Breast epithelium (tissue), 4 donors: ENCODE measurements around the gene HIPK4. TPM values are rescaled to one million over a fixed set of nuclear protein-coding genes. Genes with fewer than 3 reads are reported as not detected.

Source experiments
- DNase-seq, 2 donors: peaks; one replicate each; pipeline ENCODE4 v3.0.0-alpha.2; 2019; ENCODE audit warnings: low spot score in 2 of 2
- H3K27ac ChIP-seq, 2 donors: fragments of 200-600 bp; sonication (generic) in 1 of 2; one replicate each; pipeline ENCODE4 v1.5.1; 2016 to 2019; ENCODE audit warnings: mild to moderate bottlenecking in 1 of 2
- H3K27me3 ChIP-seq, 2 donors: fragments of 200-600 bp; sonication (generic) in 1 of 2; one replicate each; pipeline versions ENCODE4 v1.5.1 to v1.6.0; 2017 to 2019; ENCODE audit warnings: control low read depth in 1 of 2, mild to moderate bottlenecking in 1 of 2
- H3K36me3 ChIP-seq: fragments of 200-600 bp; one replicate; pipeline ENCODE4 v1.5.1; 2019
- H3K4me1 ChIP-seq, 2 donors: fragments of 200-600 bp; sonication (generic); one replicate each; pipeline ENCODE4 v1.5.1; 2016 to 2019; ENCODE audit warnings: control low read depth in 1 of 2
- H3K4me3 ChIP-seq, 3 donors: fragments of 200-600 bp; sonication (generic); 1 replicate in 2 of 3; 2 replicates in 1 of 3; pipeline ENCODE4 v1.5.1; 2016 to 2019; ENCODE audit warnings: mild to moderate bottlenecking in 3 of 3, moderate library complexity in 2 of 3
- H3K9me3 ChIP-seq, 2 donors: fragments of 200-600 bp; sonication (generic) in 1 of 2; one replicate each; pipeline ENCODE4 v1.5.1; 2016 to 2019; ENCODE audit warnings: control low read depth in 1 of 2
- POLR2A ChIP-seq: fragments of 450-650 bp; IDR thresholded peaks from one replicate; pipeline ENCODE4 v1.6.1; 2016; ENCODE audit warnings: antibody characterized with exemption, mild to moderate bottlenecking, moderate library complexity
- POLR2AphosphoS5 ChIP-seq, 3 donors: sonication (generic); formaldehyde crosslinking; IDR thresholded peaks; one replicate each; pipeline ENCODE4 v1.6.1; 2017; ENCODE audit warnings: antibody characterized with exemption in 3 of 3
- intact Hi-C: fragments of 100-400 bp; cut with DNase I; formaldehyde crosslinking; loops from one replicate; pipeline ENCODE4 v1.15.1; 2023; ENCODE audit warnings: low total_unique reads
- total RNA-seq, 3 donors: library from RNA; depleted of rRNA; stranded (reverse); fragments of >200 nt; gene quantifications; one replicate each; pipeline ENCODE4 v1.1.0, GENCODE V29; 2016
- TF ChIP-seq, protein P1 (sequence below), 3 donors: fragments of 450-650 bp; IDR thresholded peaks; one replicate each; pipeline ENCODE4 v1.5.1; 2016 to 2017; ENCODE audit warnings: antibody characterized with exemption in 3 of 3, mild to moderate bottlenecking in 3 of 3, moderate library complexity in 3 of 3

The HIPK4 gene
- total RNA-seq, 3 donors from 2014 or later = 0.16 to 0.33 TPM; not detected in 1

- intact Hi-C loops = no loop called here
- H3K36me3 ChIP-seq = no peaks in the 10 kb centered on the region
- no peak overlapping the region for H3K4me3 ChIP-seq
- no peaks in the 10 kb centered on the region for H3K27me3 ChIP-seq
- H3K4me1 ChIP-seq = peaks cover 0 to 7% of the 10 kb centered on the region in 2 donors
- H3K27ac ChIP-seq = peak overlapping the region; percentile 19 to 21
- TF ChIP-seq POLR2A (no peak), POLR2AphosphoS5 (IDR thresholded peaks at IDR 0.05) (no peak)
- TF ChIP-seq, protein P1, sequence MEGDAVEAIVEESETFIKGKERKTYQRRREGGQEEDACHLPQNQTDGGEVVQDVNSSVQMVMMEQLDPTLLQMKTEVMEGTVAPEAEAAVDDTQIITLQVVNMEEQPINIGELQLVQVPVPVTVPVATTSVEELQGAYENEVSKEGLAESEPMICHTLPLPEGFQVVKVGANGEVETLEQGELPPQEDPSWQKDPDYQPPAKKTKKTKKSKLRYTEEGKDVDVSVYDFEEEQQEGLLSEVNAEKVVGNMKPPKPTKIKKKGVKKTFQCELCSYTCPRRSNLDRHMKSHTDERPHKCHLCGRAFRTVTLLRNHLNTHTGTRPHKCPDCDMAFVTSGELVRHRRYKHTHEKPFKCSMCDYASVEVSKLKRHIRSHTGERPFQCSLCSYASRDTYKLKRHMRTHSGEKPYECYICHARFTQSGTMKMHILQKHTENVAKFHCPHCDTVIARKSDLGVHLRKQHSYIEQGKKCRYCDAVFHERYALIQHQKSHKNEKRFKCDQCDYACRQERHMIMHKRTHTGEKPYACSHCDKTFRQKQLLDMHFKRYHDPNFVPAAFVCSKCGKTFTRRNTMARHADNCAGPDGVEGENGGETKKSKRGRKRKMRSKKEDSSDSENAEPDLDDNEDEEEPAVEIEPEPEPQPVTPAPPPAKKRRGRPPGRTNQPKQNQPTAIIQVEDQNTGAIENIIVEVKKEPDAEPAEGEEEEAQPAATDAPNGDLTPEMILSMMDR (IDR thresholded peaks at IDR 0.05) = no peak
- no peak for DNase-seq
- no peaks in the 10 kb centered on the region for H3K9me3 ChIP-seq
These were observed 24.9 kb upstream of the HIPK4 start for GRCh38 chr19:40414542-40415535.

- DNase-seq = no peak
- intact Hi-C loops = no loop called here
These were observed 23.4 kb upstream of the HIPK4 start, which contains the start of gene PRX for GRCh38 chr19:40413291-40413845. Gene PRX (minus strand): TSS chr19:40413378. CDS start chr19:40407932, 5,446 bp downstream.

GRCh38 chr19:40412866-40413265, 22.9 kb upstream of the HIPK4 start:
- Histone ChIP-seq H3K4me1 (peaks cover 0 to 7% of the 10 kb centered on the region in 2 donors), H3K27ac (peak overlapping the region in 1 of 2 donors; percentile 72), H3K4me3 (peak overlapping the region in 2 of 3 donors; percentile 17 to 39), H3K27me3 (no peaks in the 10 kb centered on the region), H3K36me3 (no peaks in the 10 kb centered on the region), H3K9me3 (no peaks in the 10 kb centered on the region)
- DNase-seq = no peak
- no peak for TF ChIP-seq POLR2AphosphoS5 (IDR thresholded peaks at IDR 0.05)
- TF ChIP-seq, protein P1 (IDR thresholded peaks at IDR 0.05) = no peak
- TF ChIP-seq POLR2A = no peak
- intact Hi-C loops = no loop called here

More at GRCh38 chr19:40413291-40413845, 23.4 kb upstream of the HIPK4 start, which contains the start of gene PRX:
- peak within 1 kb of the TSS; percentile 72 to 85 for H3K27ac ChIP-seq
- H3K4me3 ChIP-seq = peak within 1 kb of the TSS in 2 of 3 donors; percentile 17 to 39
- no peaks in the 10 kb centered on the region for H3K27me3 ChIP-seq
- TF ChIP-seq POLR2AphosphoS5 (IDR thresholded peaks at IDR 0.05) (no peak), POLR2A (no peak)
- no peaks in the 10 kb centered on the region for H3K9me3 ChIP-seq
- peaks cover 0 to 7% of the 10 kb centered on the region in 2 donors for H3K4me1 ChIP-seq
- no peaks in the 10 kb centered on the region for H3K36me3 ChIP-seq

GRCh38 chr19:40411958-40412499, 22.0 kb upstream of the HIPK4 start:
- H3K27ac ChIP-seq = peak overlapping the region; percentile 72 to 85
- no peaks in the 10 kb centered on the region for H3K9me3 ChIP-seq
- intact Hi-C loops = no loop called here
- no peak for DNase-seq
- no peaks in the 10 kb centered on the region for H3K36me3 ChIP-seq
- H3K4me1 ChIP-seq = peaks cover 0 to 7% of the 10 kb centered on the region in 2 donors
- no peaks in the 10 kb centered on the region for H3K27me3 ChIP-seq
- no peak overlapping the region for H3K4me3 ChIP-seq
- TF ChIP-seq POLR2A (no peak), POLR2AphosphoS5 (IDR thresholded peaks at IDR 0.05) (no peak)
- TF ChIP-seq, protein P1 (IDR thresholded peaks at IDR 0.05) = no peak

GRCh38 chr19:40411125-40411842, 21.3 kb upstream of the HIPK4 start:
- peak overlapping the region in 1 of 3 donors; percentile 28 for H3K4me3 ChIP-seq
- H3K27me3 ChIP-seq = no peaks in the 10 kb centered on the region
- no peaks in the 10 kb centered on the region for H3K9me3 ChIP-seq
- DNase-seq = peak in 1 of 2 donors; percentile 62
- H3K27ac ChIP-seq = peak overlapping the region; percentile 72 to 85
- no peaks in the 10 kb centered on the region for H3K36me3 ChIP-seq
- H3K4me1 ChIP-seq = peaks cover 0 to 7% of the 10 kb centered on the region in 2 donors
- intact Hi-C loops = no loop called here
- TF ChIP-seq POLR2A (no peak), POLR2AphosphoS5 (IDR thresholded peaks at IDR 0.05) (peak in 1 of 3 donors; percentile 34)
